GM12878 (cell line): ENCODE data around the gene ADGRL3. TPM values are rescaled to one million over a fixed set of nuclear protein-coding genes. Genes with fewer than 3 reads are reported as not detected.

Source experiments
- ATAC-seq: fragments of 200-7000 bp; cut with Tn5 transposase; 3 replicates; pipeline ENCODE4 v1.9.1; 2020; ENCODE audit warnings: mild to moderate bottlenecking, moderate library complexity
- BruUV-seq: library from RNA; stranded (reverse); fragments of 400-500 nt; replicated peaks from 2 replicates; lab custom pipeline; 2021; lab: Mats Ljungman, UMichigan
- CTCF ChIA-PET: fragments of 300-600 bp; sonication (Branson Sonifier 250); formaldehyde crosslinking; extraction: SDS; loops from one replicate; lab custom pipeline; 2021; ENCODE audit warnings: inconsistent platforms; lab: Yijun Ruan, JAX
- POLR2A ChIA-PET: fragments of 350-600 bp; formaldehyde crosslinking; extraction: SDS; loops from one replicate; lab custom pipeline; 2021; ENCODE audit warnings: inconsistent platforms; lab: Charles Lee
- RAD21 ChIA-PET: fragments of 300-600 bp; sonication (Branson Sonifier 250); formaldehyde crosslinking; loops from one replicate; lab custom pipeline; 2023; ENCODE audit warnings: antibody characterized with exemption; ENCODE audit not compliant: unreplicated experiment; lab: Charles Lee
- SMC1A ChIA-PET: fragments of 300-600 bp; sonication (Branson Sonifier 250); formaldehyde crosslinking; loops from one replicate; lab custom pipeline; 2023; ENCODE audit not compliant: unreplicated experiment, uncharacterized antibody; lab: Charles Lee
- DNase-seq: peaks from one replicate; pipeline ENCODE4 v3.0.0-alpha.2; 2011; ENCODE audit warnings: low read depth, low spot score
- FAIRE-seq: peaks from 3 replicates; lab custom pipeline; 2011; peaks lifted over from hg19 to GRCh38; lab: Jason Lieb, UNC
- H2AFZ ChIP-seq: 2 replicates; pipeline ENCODE4 v1.6.0; 2011; ENCODE audit warnings: low read depth, low read length, control low read depth; ENCODE audit not compliant: control insufficient read depth
- H3K27ac ChIP-seq: 2 replicates; pipeline ENCODE4 v1.5.1; 2011; ENCODE audit warnings: control low read depth; ENCODE audit not compliant: control insufficient read depth, insufficient read depth
- H3K27me3 ChIP-seq, 2 experiments: replicated peaks in 1 of 2; 2 replicates each; pipeline versions ENCODE4 v1.6.0 to v1.6.1; 2011; ENCODE audit warnings: low read length in 1 of 2; ENCODE audit not compliant: control insufficient read depth in 2 of 2, insufficient read depth in 2 of 2
- H3K36me3 ChIP-seq, 2 experiments: 2 replicates each; pipeline ENCODE4 v1.5.1; 2011; ENCODE audit warnings: low read length in 1 of 2; ENCODE audit not compliant: control insufficient read depth in 2 of 2, insufficient read depth in 2 of 2
- H3K4me1 ChIP-seq: 2 replicates; pipeline ENCODE4 v1.6.1; 2011; ENCODE audit warnings: mild to moderate bottlenecking, low read length, moderate library complexity, mixed read lengths; ENCODE audit not compliant: control insufficient read depth, insufficient read depth
- H3K4me2 ChIP-seq: 2 replicates; pipeline ENCODE4 v1.6.0; 2011; ENCODE audit warnings: control low read depth; ENCODE audit not compliant: control insufficient read depth, insufficient read depth
- H3K4me3 ChIP-seq: fragments of 200-600 bp; sonication (generic); 2 replicates; pipeline ENCODE4 v1.5.1; 2016
- H3K79me2 ChIP-seq: 2 replicates; pipeline ENCODE4 v1.6.0; 2011; ENCODE audit warnings: low read length; ENCODE audit not compliant: control insufficient read depth, insufficient read depth
- H3K9ac ChIP-seq: 2 replicates; pipeline ENCODE4 v1.8.0; 2011; ENCODE audit warnings: low read length, control low read depth, mixed read lengths; ENCODE audit not compliant: control insufficient read depth, insufficient read depth
- H3K9me3 ChIP-seq: replicated peaks from 3 replicates; pipeline ENCODE4 v1.5.1; 2011; ENCODE audit warnings: mild to moderate bottlenecking, low read length; ENCODE audit not compliant: control insufficient read depth, insufficient read depth
- H4K20me1 ChIP-seq: 2 replicates; pipeline ENCODE4 v1.6.0; 2011; ENCODE audit not compliant: control insufficient read depth, insufficient read depth
- BCLAF1 ChIP-seq: fragments of 450-650 bp; IDR thresholded peaks from 2 replicates; pipeline ENCODE4 v1.6.1; 2017; ENCODE audit warnings: antibody characterized with exemption, mild to moderate bottlenecking, moderate library complexity
- BHLHE40 ChIP-seq, 2 experiments: fragments of 450-650 bp in 1 of 2; IDR thresholded peaks; 2 replicates each; pipeline ENCODE4 v1.6.1; 2011 to 2017; ENCODE audit warnings: low read depth in 2 of 2, borderline replicate concordance in 1 of 2, improper control_type of control experiment in 1 of 2, low read length in 1 of 2, mild to moderate bottlenecking in 1 of 2
- BRCA1 ChIP-seq: IDR thresholded peaks from 2 replicates; pipeline ENCODE4 v1.6.1; 2011; ENCODE audit warnings: low read depth, low read length, improper control_type of control experiment
- CHD2 ChIP-seq: IDR thresholded peaks from 2 replicates; pipeline ENCODE4 v1.6.1; 2011; ENCODE audit warnings: low read depth, low read length, improper control_type of control experiment, borderline replicate concordance
- EED ChIP-seq: sonication (generic); IDR thresholded peaks from 2 replicates; pipeline ENCODE4 v1.6.1; 2016; ENCODE audit warnings: antibody characterized with exemption, low read depth
- IKZF1 ChIP-seq: fragments of 450-650 bp; conservative IDR thresholded peaks from 2 replicates; pipeline ENCODE4 v1.6.1; 2017; ENCODE audit warnings: antibody characterized with exemption, mild to moderate bottlenecking
- JUND ChIP-seq: IDR thresholded peaks from 2 replicates; pipeline ENCODE4 v1.6.1; 2012; ENCODE audit warnings: low read depth, mild to moderate bottlenecking, low read length, improper control_type of control experiment, moderate library complexity
- MAX ChIP-seq: IDR thresholded peaks from 2 replicates; pipeline ENCODE4 v1.6.1; 2012; ENCODE audit warnings: low read depth, low read length, improper control_type of control experiment
- NR2F1 ChIP-seq: fragments of 450-650 bp; conservative IDR thresholded peaks from 2 replicates; pipeline ENCODE4 v1.6.1; 2017; ENCODE audit warnings: mild to moderate bottlenecking
- SPI1 ChIP-seq: IDR thresholded peaks from 2 replicates; pipeline ENCODE4 v1.6.1; 2011; ENCODE audit warnings: low read depth, mild to moderate bottlenecking, low read length, moderate library complexity, borderline replicate concordance; ENCODE audit not compliant: insufficient read depth
- SRF ChIP-seq, 2 experiments: IDR thresholded peaks; 2 replicates each; pipeline ENCODE4 v1.6.1; 2011; ENCODE audit warnings: low read depth in 2 of 2, low read length in 2 of 2, mild to moderate bottlenecking in 1 of 2, moderate library complexity in 1 of 2
- YBX1 ChIP-seq: fragments of 450-650 bp; IDR thresholded peaks from 2 replicates; pipeline ENCODE4 v1.6.1; 2016; ENCODE audit warnings: antibody characterized with exemption
- WGBS: methylation state at CpG from one replicate; pipeline ENCODE4 v1.1.6; 2016; ENCODE audit warnings: low lambda C conversion rate; ENCODE audit not compliant: insufficient replicate concordance, insufficient coverage; ENCODE audit errors: missing lambda C conversion rate; 5-methylcytosine and 5-hydroxymethylcytosine counted together
- in situ Hi-C: fragments of 300-500 bp; cut with MboI; formaldehyde crosslinking; loops from 9 replicates; pipeline ENCODE4 v1.14.3; 2018; ENCODE audit warnings: mixed read lengths
- intact Hi-C: fragments of 100-400 bp; cut with micrococcal nuclease; formaldehyde crosslinking; loops from one replicate; pipeline ENCODE4 v1.14.2; 2022; ENCODE audit not compliant: unreplicated experiment
- polyA plus RNA-seq, 11 experiments: library from polyadenylated mRNA; depleted of rRNA in 4 of 11; unstranded in 6 of 11; stranded (reverse) in 5 of 11; fragments of >200 nt; fragmentation: Nextera tagmentation in 4 of 11; fragmentation: Illumina TruSeq in 1 of 11; extraction: Ambion mirVana in 4 of 11; extraction: Trizol in 1 of 11; gene quantifications; 1 replicate in 1 of 11; 2 replicates in 10 of 11; pipeline versions ENCODE4 v1.2.1 to v1.2.3, GENCODE V29; 2011 to 2016; ENCODE audit warnings: inconsistent platforms in 2 of 11, missing spikeins in 2 of 11, low read depth in 1 of 11
- total RNA-seq, 4 experiments: library from RNA; depleted of rRNA in 3 of 4; stranded (reverse); fragments of >200 nt in 3 of 4; fragmentation: Illumina TruSeq in 1 of 4; extraction: Trizol in 1 of 4; gene quantifications; 2 replicates each; pipeline versions ENCODE4 v1.2.1 to v1.2.3, GENCODE V29; 2013 to 2021
- TF ChIP-seq, protein P1 (sequence below): fragments of 450-650 bp; IDR thresholded peaks from 2 replicates; pipeline ENCODE4 v1.6.1; 2017; ENCODE audit warnings: mild to moderate bottlenecking

Gene ADGRL3
- total and polyA plus RNA-seq, 10 of the 15 experiments (the other 5 are each of a cell fraction or from before 2014, with no cell fraction given), result 1.1 TPM; not detected in 9

DNA sequence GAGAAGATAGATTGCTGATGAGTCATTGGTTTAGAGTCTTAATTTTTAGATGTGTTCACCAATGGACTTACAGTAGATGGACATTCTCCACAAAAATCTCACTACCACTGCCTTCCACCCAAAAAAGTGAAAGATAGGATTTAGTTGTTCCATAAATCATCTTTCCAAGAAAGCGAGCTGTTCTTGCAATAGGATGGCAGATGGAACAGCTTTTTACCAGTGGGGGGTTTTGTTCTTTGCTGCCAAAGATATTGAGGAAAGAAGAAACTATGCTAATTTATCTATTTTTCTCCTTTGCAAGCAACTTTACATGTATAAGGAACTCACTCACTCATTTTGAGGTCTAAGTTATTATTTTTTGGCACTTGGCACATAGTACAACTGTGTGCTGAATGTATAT, 109.5 kb downstream of the ADGRL3 start:
- intact Hi-C loops, result no loop called here

More for the DNA sequence above, 109.5 kb downstream of the ADGRL3 start:
- DNase-seq, result no peak
- no peak for ATAC-seq
- H3K4me2 ChIP-seq, result no peak overlapping the region
- no peak overlapping the region for H2AFZ ChIP-seq
- H3K4me1 ChIP-seq, result no peaks in the 10 kb centered on the region
- H3K4me3 ChIP-seq, result no peak overlapping the region
- no peak for FAIRE-seq
- no peaks in the 10 kb centered on the region for H3K9me3 ChIP-seq
- H3K79me2 ChIP-seq, result no peaks in the 10 kb centered on the region
- no peaks in the 10 kb centered on the region for H3K27me3 ChIP-seq
- no peaks in the 10 kb centered on the region for H3K36me3 ChIP-seq
- no TSS peak for BruUV-seq
- ChIA-PET CTCF (no interaction called here), POLR2A (no interaction called here), SMC1A (no interaction called here), RAD21 (no interaction called here)
- no peaks in the 10 kb centered on the region for H4K20me1 ChIP-seq
- H3K9ac ChIP-seq, result no peak overlapping the region
- TF ChIP-seq EED (no peak), BHLHE40 (IDR thresholded peaks at IDR 0.05; ENCODE audit: borderline replicate concordance in 1 of 2, low read depth in 2 of 2, low read length in 1 of 2) (no peak), SRF (IDR thresholded peaks at IDR 0.05; ENCODE audit: low read depth in 2 of 2, low read length in 2 of 2) (no peak), JUND (no peak), BCLAF1 (no peak), YBX1 (no peak), IKZF1 (no peak), BRCA1 (no peak), CHD2 (no peak), NR2F1 (no peak), SPI1 (no peak), MAX (no peak)
- TF ChIP-seq, protein P1, sequence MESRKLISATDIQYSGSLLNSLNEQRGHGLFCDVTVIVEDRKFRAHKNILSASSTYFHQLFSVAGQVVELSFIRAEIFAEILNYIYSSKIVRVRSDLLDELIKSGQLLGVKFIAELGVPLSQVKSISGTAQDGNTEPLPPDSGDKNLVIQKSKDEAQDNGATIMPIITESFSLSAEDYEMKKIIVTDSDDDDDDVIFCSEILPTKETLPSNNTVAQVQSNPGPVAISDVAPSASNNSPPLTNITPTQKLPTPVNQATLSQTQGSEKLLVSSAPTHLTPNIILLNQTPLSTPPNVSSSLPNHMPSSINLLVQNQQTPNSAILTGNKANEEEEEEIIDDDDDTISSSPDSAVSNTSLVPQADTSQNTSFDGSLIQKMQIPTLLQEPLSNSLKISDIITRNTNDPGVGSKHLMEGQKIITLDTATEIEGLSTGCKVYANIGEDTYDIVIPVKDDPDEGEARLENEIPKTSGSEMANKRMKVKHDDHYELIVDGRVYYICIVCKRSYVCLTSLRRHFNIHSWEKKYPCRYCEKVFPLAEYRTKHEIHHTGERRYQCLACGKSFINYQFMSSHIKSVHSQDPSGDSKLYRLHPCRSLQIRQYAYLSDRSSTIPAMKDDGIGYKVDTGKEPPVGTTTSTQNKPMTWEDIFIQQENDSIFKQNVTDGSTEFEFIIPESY, result no peak
- TF ChIP-seq, all 136 proteins: peak for 0
- H3K27ac ChIP-seq, result no peak overlapping the region
- in situ Hi-C loops, result no loop called here
- 0% methylated on average over 1 of the region's 1 CpG for WGBS
